Left lung (tissue), 10 donors: Measurements from ENCODE around the gene ABHD8. TPM values are rescaled to one million over a fixed set of nuclear protein-coding genes. Genes with fewer than 3 reads are reported as not detected.
"Not testable (repeated sequence)": the region's sequence is repeated elsewhere in the genome, so short reads cannot be mapped to it uniquely, and the experiment has no call there.

ENCODE experiments used
- ATAC-seq: fragments of 200-7000 bp; cut with Tn5 transposase; one replicate; pipeline ENCODE4 v1.9.1; 2020; ENCODE audit warnings: moderate library complexity
- DNase-seq, 4 donors: peaks; one replicate each; pipeline ENCODE4 v3.0.0-alpha.2; 2013 to 2020
- H3K27ac ChIP-seq, 2 donors: fragments of 200-600 bp; sonication (generic) in 1 of 2; one replicate each; pipeline versions ENCODE4 v1.5.0 to v1.8.0; 2020 to 2021
- H3K27me3 ChIP-seq, 2 donors: fragments of 200-600 bp; sonication (generic) in 1 of 2; one replicate each; pipeline versions ENCODE4 v1.5.0 to v1.8.0; 2020 to 2021
- H3K36me3 ChIP-seq, 2 donors: fragments of 200-600 bp; sonication (generic) in 1 of 2; one replicate each; pipeline versions ENCODE4 v1.5.0 to v1.8.0; 2020 to 2021
- H3K4me1 ChIP-seq, 2 donors: fragments of 200-600 bp; one replicate each; pipeline ENCODE4 v1.8.0; 2021
- H3K4me3 ChIP-seq, 2 donors: fragments of 200-600 bp; sonication (generic) in 1 of 2; one replicate each; pipeline versions ENCODE4 v1.5.0 to v1.8.0; 2020 to 2021; ENCODE audit warnings: mild to moderate bottlenecking in 1 of 2
- H3K9me3 ChIP-seq, 2 donors: fragments of 200-600 bp; sonication (generic) in 1 of 2; one replicate each; pipeline versions ENCODE4 v1.5.0 to v1.8.0; 2020 to 2021
- intact Hi-C, 2 donors: fragments of 100-400 bp; cut with DNase I; formaldehyde crosslinking; loops; one replicate each; pipeline versions ENCODE4 v1.11.2 to v1.14.2; 2022
- polyA plus RNA-seq, 6 donors: library from polyadenylated mRNA; unstranded; fragments of 120-200 nt; gene quantifications; one replicate each; pipeline ENCODE4 v1.2.1, GENCODE V29; 2013; ENCODE audit not compliant: insufficient read length in 6 of 6
- total RNA-seq, 2 donors: library from RNA; stranded (reverse); fragmentation: NEBNext Ultra II Directional; extraction: Animal tissue kit (Norgen Biotek cat#: 25700); gene quantifications; one replicate each; pipeline ENCODE4 v1.2.1, GENCODE V29; 2021
- TF ChIP-seq, protein P1 (sequence below), 2 donors: fragments of 200-600 bp; sonication (generic) in 1 of 2; IDR thresholded peaks; one replicate each; pipeline versions ENCODE4 v1.5.0 to v1.8.0; 2021; ENCODE audit warnings: antibody characterized with exemption in 2 of 2
- donor health status: DM: no; HTN: yes; CAD: no.
- donor health status: DM: no; HTN: no; CAD: no.

The ABHD8 gene
- total and polyA plus RNA-seq, 8 donors = 6.8 to 17.1 (median 10.5) TPM

GRCh38 chr19:17282488-17283125 is 20.6 kb downstream of the ABHD8 start:
- ATAC-seq = peak; percentile 99
- intact Hi-C loops = loop anchor here in 1 of 2 donors (5.0 to 10.0 kb wide), 2 partner anchors 78 to 215 kb away; no protein-coding TSS in a partner anchor
- Histone ChIP-seq H3K4me1 (peaks cover 11 to 24% of the 10 kb centered on the region in 2 donors), H3K36me3 (peaks cover 0 to 17% of the 10 kb centered on the region in 2 donors), H3K9me3 (no peaks in the 10 kb centered on the region), H3K27me3 (peaks cover 0 to 25% of the 10 kb centered on the region in 2 donors), H3K27ac (no peak overlapping the region), H3K4me3 (peak overlapping the region; percentile 16 to 51)
- peak; percentile 68 to 97 (median 87) for DNase-seq
- TF ChIP-seq, protein P1, sequence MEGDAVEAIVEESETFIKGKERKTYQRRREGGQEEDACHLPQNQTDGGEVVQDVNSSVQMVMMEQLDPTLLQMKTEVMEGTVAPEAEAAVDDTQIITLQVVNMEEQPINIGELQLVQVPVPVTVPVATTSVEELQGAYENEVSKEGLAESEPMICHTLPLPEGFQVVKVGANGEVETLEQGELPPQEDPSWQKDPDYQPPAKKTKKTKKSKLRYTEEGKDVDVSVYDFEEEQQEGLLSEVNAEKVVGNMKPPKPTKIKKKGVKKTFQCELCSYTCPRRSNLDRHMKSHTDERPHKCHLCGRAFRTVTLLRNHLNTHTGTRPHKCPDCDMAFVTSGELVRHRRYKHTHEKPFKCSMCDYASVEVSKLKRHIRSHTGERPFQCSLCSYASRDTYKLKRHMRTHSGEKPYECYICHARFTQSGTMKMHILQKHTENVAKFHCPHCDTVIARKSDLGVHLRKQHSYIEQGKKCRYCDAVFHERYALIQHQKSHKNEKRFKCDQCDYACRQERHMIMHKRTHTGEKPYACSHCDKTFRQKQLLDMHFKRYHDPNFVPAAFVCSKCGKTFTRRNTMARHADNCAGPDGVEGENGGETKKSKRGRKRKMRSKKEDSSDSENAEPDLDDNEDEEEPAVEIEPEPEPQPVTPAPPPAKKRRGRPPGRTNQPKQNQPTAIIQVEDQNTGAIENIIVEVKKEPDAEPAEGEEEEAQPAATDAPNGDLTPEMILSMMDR (IDR thresholded peaks at IDR 0.05) = peak; percentile 94 to 98

- Histone ChIP-seq H3K4me3 (peak within 1 kb of the TSS; percentile 25 to 51), H3K9me3 (no peaks in the 10 kb centered on the region), H3K36me3 (peaks cover 0 to 27% of the 10 kb centered on the region in 2 donors), H3K4me1 (peaks cover 11 to 24% of the 10 kb centered on the region in 2 donors), H3K27me3 (peaks cover 0 to 25% of the 10 kb centered on the region in 2 donors), H3K27ac (no peak within 1 kb of the TSS)
- ATAC-seq (peak; percentile 42), DNase-seq (peak in 1 of 4 donors; percentile 86)
- TF ChIP-seq, protein P1 (IDR thresholded peaks at IDR 0.05) = no peak
- intact Hi-C loops = loop anchor here in 1 of 2 donors (5.0 to 10.0 kb wide), 2 partner anchors 77 to 214 kb away; no protein-coding TSS in a partner anchor
Measured at GRCh38 chr19:17281391-17282304, 21.6 kb downstream of the ABHD8 start, which contains the start of gene ANKLE1. Gene ANKLE1 (plus strand): TSS chr19:17281901. CDS start chr19:17281921, 20 bp downstream.

GRCh38 chr19:17279436-17279835 is 23.8 kb downstream of the ABHD8 start:
- H3K4me3 ChIP-seq = no peak overlapping the region
- H3K4me1 ChIP-seq = peaks cover 11 to 24% of the 10 kb centered on the region in 2 donors
- ATAC-seq (no peak), DNase-seq (no peak)
- H3K27ac ChIP-seq = no peak overlapping the region
- peaks cover 0 to 25% of the 10 kb centered on the region in 2 donors for H3K27me3 ChIP-seq
- peaks cover 0 to 49% of the 10 kb centered on the region in 2 donors for H3K36me3 ChIP-seq
- no peaks in the 10 kb centered on the region for H3K9me3 ChIP-seq
- intact Hi-C loops = loop anchor here in 1 of 2 donors (10.0 kb wide), 1 partner anchor 215 kb away; no protein-coding TSS in a partner anchor
- TF ChIP-seq, protein P1 (IDR thresholded peaks at IDR 0.05) = no peak

DNA sequence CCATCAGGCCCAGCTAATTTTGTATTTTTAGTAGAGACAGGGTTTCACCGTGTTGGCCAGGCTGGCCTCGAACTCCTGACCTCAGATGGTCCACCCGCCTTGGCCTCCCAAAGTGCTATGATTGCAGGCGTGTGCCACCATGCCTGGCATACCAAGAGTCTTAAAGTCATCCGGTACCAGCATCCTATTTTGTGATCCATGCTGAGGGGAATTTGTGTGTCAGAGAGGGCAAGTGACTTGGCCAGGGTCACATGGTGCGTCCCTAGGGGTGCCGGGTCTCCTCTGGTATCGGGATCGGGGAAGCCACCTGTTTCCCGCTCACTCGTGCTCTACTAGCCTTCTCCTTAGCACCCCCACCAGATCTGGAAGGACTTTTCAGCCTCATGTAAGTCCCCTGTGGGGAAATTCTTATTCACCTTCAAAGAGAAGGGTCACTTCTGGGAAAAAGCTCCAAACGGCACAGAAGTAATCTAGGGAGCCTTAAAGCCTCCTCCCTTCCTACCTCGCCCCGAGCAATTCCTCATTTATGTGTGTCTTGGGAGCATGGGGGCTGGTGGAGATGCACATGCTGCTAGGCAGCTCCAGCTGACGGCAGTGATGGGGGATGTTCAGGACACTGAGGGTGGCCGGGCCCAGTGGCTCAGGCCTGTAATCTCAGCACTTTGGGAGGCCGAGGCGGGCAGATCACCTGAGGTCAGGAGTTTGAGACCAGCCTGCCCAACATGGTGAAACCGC is 27.6 kb downstream of the ABHD8 start:
- Histone ChIP-seq H3K27me3 (peaks cover 0 to 1% of the 10 kb centered on the region in 2 donors), H3K36me3 (peaks cover 0 to 87% of the 10 kb centered on the region in 2 donors), H3K9me3 (no peaks in the 10 kb centered on the region), H3K4me1 (no peaks in the 10 kb centered on the region), H3K27ac (no peak overlapping the region), H3K4me3 (no peak overlapping the region)
- DNase-seq (no peak), ATAC-seq (no peak)
- TF ChIP-seq, protein P1 (IDR thresholded peaks at IDR 0.05) = no peak
- intact Hi-C loops = loop anchor here in 1 of 2 donors (10.0 kb wide), 1 partner anchor 211 kb away; no protein-coding TSS in a partner anchor

DNA sequence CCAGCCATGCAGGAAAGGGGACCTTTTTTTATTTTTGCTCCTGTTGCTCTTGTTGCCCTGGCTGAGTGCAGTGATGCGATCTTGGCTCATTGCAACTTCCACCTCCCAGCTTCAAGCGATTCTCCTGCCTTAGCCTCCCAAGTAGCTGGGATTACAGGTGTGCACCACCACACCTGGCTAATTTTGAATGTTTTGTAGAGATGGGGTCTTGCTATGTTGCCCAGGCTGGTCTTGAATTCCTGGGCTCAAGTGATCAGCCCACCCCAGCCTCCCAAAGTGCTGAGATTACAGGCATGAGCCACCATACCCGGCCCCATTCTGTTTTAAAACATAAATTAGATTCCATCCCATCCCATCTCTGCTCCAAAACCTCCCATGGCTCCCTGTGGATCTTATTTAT is 28.3 kb downstream of the ABHD8 start:
- H3K36me3 ChIP-seq = peaks cover 0 to 94% of the 10 kb centered on the region in 2 donors
- not testable (repeated sequence) for H3K4me1 ChIP-seq, DNase-seq, H3K27me3 ChIP-seq, H3K27ac ChIP-seq, H3K9me3 ChIP-seq, H3K4me3 ChIP-seq, ATAC-seq
- intact Hi-C loops = loop anchor here in 1 of 2 donors (10.0 kb wide), 1 partner anchor 210 kb away; no protein-coding TSS in a partner anchor
